SH-SY5Y (cell line): ENCODE results near the gene KBTBD8.

ENCODE experiments used
- GATA2 ChIP-seq: IDR thresholded peaks from 2 replicates; pipeline ENCODE4 v1.6.1; 2011; ENCODE audit warnings: mild to moderate bottlenecking, low read depth, low read length
- GATA3 ChIP-seq: IDR thresholded peaks from 2 replicates; pipeline ENCODE4 v1.6.1; 2011; ENCODE audit warnings: low read depth, mild to moderate bottlenecking, low read length, moderate library complexity

DNA sequence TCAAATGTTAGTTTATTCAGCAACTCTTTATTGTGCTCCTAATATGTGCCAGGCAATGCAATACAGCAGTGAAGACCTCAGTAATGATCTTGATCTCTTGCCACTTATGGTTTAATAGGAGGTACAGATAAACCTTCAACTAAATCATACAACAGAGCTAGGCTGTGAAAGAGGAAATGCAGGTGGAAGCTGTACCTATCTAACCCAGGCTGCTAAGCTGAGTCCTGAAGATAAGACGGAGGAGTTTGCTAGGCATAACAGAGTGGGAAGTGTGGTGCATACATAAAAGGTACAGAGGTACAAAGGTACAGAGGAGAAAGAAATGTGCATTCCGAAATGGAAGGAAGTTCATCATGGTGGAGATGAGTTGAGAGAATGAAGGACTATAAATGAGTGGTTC is 35.0 kb downstream of the KBTBD8 start:
- no peak for TF ChIP-seq GATA2
- TF ChIP-seq GATA3 = no peak
